SK-N-MC (cell line): ENCODE measurements around the gene EFTUD2.

Experiments
- EZH2 ChIP-seq: fragments of 200-600 bp; sonication (generic); IDR thresholded peaks from one replicate; pipeline ENCODE4 v1.6.1; 2017; ENCODE audit warnings: antibody characterized with exemption
- FOXP2 ChIP-seq: optimal IDR thresholded peaks from 2 replicates; pipeline ENCODE3; 2011; ENCODE audit warnings: mild to moderate bottlenecking, moderate library complexity; ENCODE audit not compliant: insufficient read depth; ENCODE audit errors: extremely low read length, control extremely low read depth
- POLR2AphosphoS5 ChIP-seq: IDR thresholded peaks from 2 replicates; pipeline ENCODE4 v1.6.1; 2012; ENCODE audit warnings: mild to moderate bottlenecking, low read depth, low read length, borderline replicate concordance

- TF ChIP-seq POLR2AphosphoS5 (no peak), EZH2 (no peak), FOXP2 (no peak)
Measured at GRCh38 chr17:44807093-44807816, 92.0 kb downstream of the EFTUD2 start.
